Astrocyte (in vitro differentiated cells and primary cell): ENCODE data around the gene LY6G6D. TPM values are rescaled to one million over a fixed set of nuclear protein-coding genes. Genes with fewer than 3 reads are reported as not detected.
A peak's percentile ranks its signal among the peaks of the same experiment; 100 is the strongest.

Source experiments
- DNase-seq: peaks from one replicate; pipeline ENCODE4 v3.0.0-alpha.2; 2010; ENCODE audit warnings: low read depth
- FAIRE-seq: peaks from 2 replicates; lab custom pipeline; 2011; peaks lifted over from hg19 to GRCh38; lab: Jason Lieb, UNC
- H2AFZ ChIP-seq: 2 replicates; pipeline ENCODE4 v1.6.0; 2012; ENCODE audit warnings: low read depth, low read length, inconsistent platforms
- H3K27ac ChIP-seq: 2 replicates; pipeline ENCODE4 v1.5.1; 2011; ENCODE audit warnings: low read depth, low read length, inconsistent platforms
- H3K27me3 ChIP-seq: 2 replicates; pipeline ENCODE4 v1.6.0; 2011; ENCODE audit warnings: low read length, inconsistent platforms; ENCODE audit not compliant: insufficient read depth
- H3K36me3 ChIP-seq: 2 replicates; pipeline ENCODE4 v1.5.1; 2011; ENCODE audit warnings: low read length, inconsistent platforms; ENCODE audit not compliant: insufficient read depth
- H3K4me1 ChIP-seq: 2 replicates; pipeline ENCODE4 v1.5.1; 2011; ENCODE audit warnings: low read length, inconsistent platforms; ENCODE audit not compliant: insufficient read depth
- H3K4me2 ChIP-seq: 2 replicates; pipeline ENCODE4 v1.6.0; 2012; ENCODE audit warnings: low read length, inconsistent platforms
- H3K4me3 ChIP-seq: 2 replicates; pipeline ENCODE4 v1.5.1; 2011; ENCODE audit warnings: low read depth, mild to moderate bottlenecking, low read length, inconsistent platforms; ENCODE audit not compliant: insufficient read depth
- H3K79me2 ChIP-seq: 2 replicates; pipeline ENCODE4 v1.6.0; 2012; ENCODE audit warnings: mild to moderate bottlenecking, low read length, inconsistent platforms; ENCODE audit not compliant: insufficient read depth
- H3K9ac ChIP-seq: 2 replicates; pipeline ENCODE4 v1.6.0; 2012; ENCODE audit warnings: mild to moderate bottlenecking, low read length, inconsistent platforms
- H3K9me3 ChIP-seq: 2 replicates; pipeline ENCODE4 v1.5.1; 2012; ENCODE audit warnings: low read depth, mild to moderate bottlenecking, low read length, inconsistent platforms; ENCODE audit not compliant: insufficient read depth
- H4K20me1 ChIP-seq: 2 replicates; pipeline ENCODE4 v1.6.0; 2012; ENCODE audit warnings: low read length, inconsistent platforms; ENCODE audit not compliant: insufficient read depth
- H3K27ac Mint-ChIP-seq: one replicate; pipeline ENCODE4 v1.8.0; 2021; ENCODE audit warnings: mild to moderate bottlenecking, mixed read lengths; ENCODE audit not compliant: unreplicated experiment
- H3K27me3 Mint-ChIP-seq: one replicate; pipeline ENCODE4 v1.8.0; 2021; ENCODE audit warnings: low read depth, mixed read lengths; ENCODE audit not compliant: unreplicated experiment
- H3K36me3 Mint-ChIP-seq: one replicate; pipeline ENCODE4 v1.8.0; 2021; ENCODE audit warnings: low read depth, mixed read lengths; ENCODE audit not compliant: unreplicated experiment
- H3K4me1 Mint-ChIP-seq: one replicate; pipeline ENCODE4 v1.8.0; 2021; ENCODE audit warnings: low read depth, mixed read lengths; ENCODE audit not compliant: unreplicated experiment
- H3K4me3 Mint-ChIP-seq: one replicate; pipeline ENCODE4 v1.8.0; 2021; ENCODE audit warnings: mild to moderate bottlenecking, moderate library complexity, mixed read lengths; ENCODE audit not compliant: unreplicated experiment
- H3K9me3 Mint-ChIP-seq: one replicate; pipeline ENCODE4 v1.8.0; 2021; ENCODE audit warnings: mild to moderate bottlenecking, mixed read lengths; ENCODE audit not compliant: unreplicated experiment
- EZH2 ChIP-seq: IDR thresholded peaks from 2 replicates; pipeline ENCODE4 v1.6.1; 2012; ENCODE audit warnings: mild to moderate bottlenecking, low read length, inconsistent platforms; ENCODE audit not compliant: insufficient read depth
- total RNA-seq: library from RNA; stranded (reverse); gene quantifications from 2 replicates; pipeline ENCODE4 v1.2.1, GENCODE V29; 2021
- TF ChIP-seq, protein P1 (sequence below): IDR thresholded peaks from 2 replicates; pipeline ENCODE4 v1.5.1; 2011; ENCODE audit warnings: low read depth, mild to moderate bottlenecking, inconsistent platforms, low read length, moderate library complexity; ENCODE audit not compliant: insufficient read depth

Gene LY6G6D
- total RNA-seq, 1 donor from 2014 or later = not detected

DNA sequence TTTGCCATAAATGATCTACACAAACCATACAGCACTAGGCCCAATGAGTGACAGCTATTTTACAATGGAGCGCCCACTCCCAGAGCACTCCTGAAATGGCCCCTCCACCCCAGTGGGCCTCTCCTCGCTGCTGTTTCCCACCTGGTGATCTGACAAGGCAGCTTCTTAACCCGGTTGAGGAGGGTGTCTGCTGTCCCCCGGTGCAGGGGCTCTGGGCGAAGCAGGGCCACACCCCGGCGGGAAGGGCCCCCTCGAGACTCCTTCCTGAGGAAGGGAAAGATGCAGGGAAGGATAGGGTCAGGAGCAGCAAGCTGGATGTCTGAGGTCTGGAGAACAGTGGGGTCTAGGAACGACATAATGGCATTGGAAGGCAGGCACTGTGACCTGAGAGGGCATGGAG is 22.3 kb upstream of the LY6G6D start:
- Mint-ChIP-seq H3K4me1 (peaks cover 16% of the 10 kb centered on the region), H3K4me3 (no peak overlapping the region), H3K27ac (no peak overlapping the region), H3K36me3 (peaks cover 11% of the 10 kb centered on the region), H3K27me3 (no peaks in the 10 kb centered on the region), H3K9me3 (no peaks in the 10 kb centered on the region)
- H3K27ac ChIP-seq = no peak overlapping the region
- no peaks in the 10 kb centered on the region for H3K9me3 ChIP-seq
- H2AFZ ChIP-seq = no peak overlapping the region
- peaks cover 16% of the 10 kb centered on the region for H4K20me1 ChIP-seq
- peaks cover 3% of the 10 kb centered on the region for H3K79me2 ChIP-seq
- FAIRE-seq (no peak), DNase-seq (no peak)
- H3K9ac ChIP-seq = no peak overlapping the region
- no peak overlapping the region for H3K4me2 ChIP-seq
- H3K36me3 ChIP-seq = peaks cover 29% of the 10 kb centered on the region
- no peak overlapping the region for H3K4me3 ChIP-seq
- H3K27me3 ChIP-seq = no peaks in the 10 kb centered on the region
- TF ChIP-seq, protein P1, sequence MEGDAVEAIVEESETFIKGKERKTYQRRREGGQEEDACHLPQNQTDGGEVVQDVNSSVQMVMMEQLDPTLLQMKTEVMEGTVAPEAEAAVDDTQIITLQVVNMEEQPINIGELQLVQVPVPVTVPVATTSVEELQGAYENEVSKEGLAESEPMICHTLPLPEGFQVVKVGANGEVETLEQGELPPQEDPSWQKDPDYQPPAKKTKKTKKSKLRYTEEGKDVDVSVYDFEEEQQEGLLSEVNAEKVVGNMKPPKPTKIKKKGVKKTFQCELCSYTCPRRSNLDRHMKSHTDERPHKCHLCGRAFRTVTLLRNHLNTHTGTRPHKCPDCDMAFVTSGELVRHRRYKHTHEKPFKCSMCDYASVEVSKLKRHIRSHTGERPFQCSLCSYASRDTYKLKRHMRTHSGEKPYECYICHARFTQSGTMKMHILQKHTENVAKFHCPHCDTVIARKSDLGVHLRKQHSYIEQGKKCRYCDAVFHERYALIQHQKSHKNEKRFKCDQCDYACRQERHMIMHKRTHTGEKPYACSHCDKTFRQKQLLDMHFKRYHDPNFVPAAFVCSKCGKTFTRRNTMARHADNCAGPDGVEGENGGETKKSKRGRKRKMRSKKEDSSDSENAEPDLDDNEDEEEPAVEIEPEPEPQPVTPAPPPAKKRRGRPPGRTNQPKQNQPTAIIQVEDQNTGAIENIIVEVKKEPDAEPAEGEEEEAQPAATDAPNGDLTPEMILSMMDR = no peak
- no peak for TF ChIP-seq EZH2
- peaks cover 5% of the 10 kb centered on the region for H3K4me1 ChIP-seq

- no peak overlapping the region for H3K27ac Mint-ChIP-seq
- peaks cover 5% of the 10 kb centered on the region for H3K4me1 ChIP-seq
- H3K36me3 Mint-ChIP-seq = peaks cover 8% of the 10 kb centered on the region
- DNase-seq (no peak), FAIRE-seq (no peak)
- H3K79me2 ChIP-seq = peaks cover 3% of the 10 kb centered on the region
- H3K27ac ChIP-seq = no peak overlapping the region
- TF ChIP-seq, protein P1 = no peak
- TF ChIP-seq EZH2 = no peak
- no peaks in the 10 kb centered on the region for H3K9me3 ChIP-seq
- H2AFZ ChIP-seq = no peak overlapping the region
- no peak overlapping the region for H3K9ac ChIP-seq
- no peaks in the 10 kb centered on the region for H3K27me3 Mint-ChIP-seq
- H3K4me1 Mint-ChIP-seq = peaks cover 16% of the 10 kb centered on the region
- H3K4me2 ChIP-seq = no peak overlapping the region
- H4K20me1 ChIP-seq = peaks cover 16% of the 10 kb centered on the region
- H3K36me3 ChIP-seq = peaks cover 25% of the 10 kb centered on the region
- H3K27me3 ChIP-seq = no peaks in the 10 kb centered on the region
- no peak overlapping the region for H3K4me3 ChIP-seq
- no peaks in the 10 kb centered on the region for H3K9me3 Mint-ChIP-seq
- no peak overlapping the region for H3K4me3 Mint-ChIP-seq
Measured at GRCh38 chr6:31693535-31693934, 21.6 kb upstream of the LY6G6D start.

- Mint-ChIP-seq H3K9me3 (no peaks in the 10 kb centered on the region), H3K36me3 (peaks cover 6% of the 10 kb centered on the region), H3K4me1 (peaks cover 15% of the 10 kb centered on the region), H3K4me3 (peak overlapping the region; percentile 34), H3K27me3 (no peaks in the 10 kb centered on the region), H3K27ac (no peak overlapping the region)
- FAIRE-seq = no peak
- H3K9ac ChIP-seq = peak overlapping the region; percentile 34
- H3K4me3 ChIP-seq = no peak overlapping the region
- no peak for DNase-seq
- H2AFZ ChIP-seq = no peak overlapping the region
- peaks cover 37% of the 10 kb centered on the region for H4K20me1 ChIP-seq
- TF ChIP-seq, protein P1 = no peak
- TF ChIP-seq EZH2 = no peak
- H3K4me1 ChIP-seq = peaks cover 12% of the 10 kb centered on the region
- no peak overlapping the region for H3K27ac ChIP-seq
- peaks cover 15% of the 10 kb centered on the region for H3K36me3 ChIP-seq
- no peak overlapping the region for H3K4me2 ChIP-seq
- no peaks in the 10 kb centered on the region for H3K9me3 ChIP-seq
- H3K79me2 ChIP-seq = peaks cover 34% of the 10 kb centered on the region
- H3K27me3 ChIP-seq = no peaks in the 10 kb centered on the region
Measured at GRCh38 chr6:31697555-31697954, 17.6 kb upstream of the LY6G6D start.
